GM12872 (cell line): ENCODE data around the gene KREMEN1.

Experiments
- CTCF ChIP-seq: IDR thresholded peaks from 3 replicates; pipeline ENCODE4 v1.5.1; 2011; ENCODE audit warnings: low read depth, mild to moderate bottlenecking, low read length, moderate library complexity; ENCODE audit not compliant: insufficient read depth

KREMEN1 gene

GRCh38 chr22:29050457-29050856 lies 22.4 kb upstream of the KREMEN1 start:
- TF ChIP-seq CTCF = no peak

- no peak for TF ChIP-seq CTCF
These were observed 19.7 kb upstream of the KREMEN1 start for GRCh38 chr22:29053048-29053702.

DNA sequence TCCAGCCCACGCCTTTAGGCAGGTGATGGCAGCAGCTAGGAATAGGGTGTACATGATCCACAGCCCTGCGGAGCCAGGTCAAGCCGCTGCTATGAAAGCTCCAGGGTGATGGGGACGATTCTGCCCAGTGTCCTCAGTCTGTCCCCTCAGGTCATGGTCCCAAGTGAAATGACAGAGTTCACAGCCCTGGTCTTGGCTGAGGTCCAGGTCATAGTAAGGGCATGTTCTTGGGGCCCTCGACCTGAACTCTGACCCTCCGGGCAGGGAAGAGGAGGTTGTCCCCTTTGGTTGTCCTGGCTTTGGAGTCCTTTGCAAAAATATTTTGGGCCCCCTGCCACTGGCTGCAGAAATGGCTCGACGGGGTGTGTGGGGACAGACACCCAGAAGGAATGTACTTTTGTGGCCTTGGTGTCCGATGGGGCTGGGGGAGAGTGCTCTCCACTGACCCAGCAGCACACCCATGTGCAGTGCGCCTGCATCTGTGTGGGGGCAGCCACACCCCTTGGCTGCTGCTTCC lies 18.5 kb upstream of the KREMEN1 start:
- TF ChIP-seq CTCF = no peak

DNA sequence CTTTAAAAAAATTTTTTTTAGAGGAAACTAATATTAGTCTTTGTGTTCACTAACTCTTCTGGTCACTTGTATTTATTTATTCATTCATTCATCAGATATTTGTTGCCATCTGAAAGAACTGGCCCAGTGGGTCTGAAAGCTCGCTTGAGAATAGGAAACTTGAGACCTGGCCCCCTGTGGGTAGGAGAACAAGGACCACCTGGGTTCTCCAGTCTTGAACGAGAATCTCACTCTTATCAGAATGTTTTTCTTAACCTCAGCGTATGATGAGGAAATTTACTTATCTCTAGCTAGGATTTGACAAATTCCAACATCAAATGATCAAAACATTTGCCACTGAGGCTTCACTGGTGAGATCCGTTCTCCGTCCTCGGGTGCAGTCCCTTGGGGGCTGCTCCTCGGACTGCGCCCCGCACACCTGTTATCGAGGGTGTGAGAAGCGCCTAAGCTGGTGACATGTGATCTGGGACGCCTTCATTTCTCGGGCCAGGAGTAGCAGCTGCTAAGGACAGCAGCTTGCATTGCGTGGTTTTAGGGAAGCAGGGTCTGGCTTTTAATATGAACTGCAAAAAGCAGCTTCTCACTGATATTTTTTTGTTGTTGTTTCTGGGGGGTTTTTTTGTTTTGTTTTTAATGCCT lies 17.5 kb upstream of the KREMEN1 start:
- TF ChIP-seq CTCF = no peak

- no peak for TF ChIP-seq CTCF
These were observed 16.4 kb upstream of the KREMEN1 start for GRCh38 chr22:29056472-29056871.

DNA sequence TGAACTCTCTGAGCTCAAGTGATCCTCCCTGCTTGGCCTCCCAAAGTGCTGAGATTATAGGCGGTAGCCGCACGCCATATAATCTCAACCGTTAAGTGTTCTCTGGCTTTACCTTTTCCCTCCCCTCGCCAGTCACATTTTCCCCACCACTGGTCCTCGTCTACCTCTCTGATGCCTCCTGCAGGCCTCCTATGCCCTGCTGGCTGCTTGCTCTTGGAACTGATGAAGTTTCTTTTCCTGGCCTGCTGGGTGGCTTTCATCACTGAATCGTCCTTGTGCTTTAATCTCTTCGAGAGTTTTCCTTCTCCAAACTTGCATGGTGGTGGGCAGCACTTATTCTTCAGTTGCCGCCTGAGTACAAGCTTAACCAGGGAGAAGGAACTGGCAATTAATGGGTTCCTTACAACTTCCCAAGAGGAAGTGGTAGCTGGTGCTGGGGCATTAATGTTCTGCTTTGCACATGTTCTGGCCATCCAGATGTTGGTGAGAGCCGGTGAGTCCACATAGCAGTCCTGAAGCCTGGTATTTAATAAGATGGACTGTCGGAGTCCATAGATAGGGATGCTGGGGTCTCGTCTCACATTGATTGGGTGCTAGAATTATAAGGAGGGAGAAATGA lies 12.5 kb upstream of the KREMEN1 start:
- no peak for TF ChIP-seq CTCF

GRCh38 chr22:29060931-29061330 lies 11.9 kb upstream of the KREMEN1 start:
- TF ChIP-seq CTCF = no peak
